Kidney glomerular epithelial cell (primary cell): ENCODE results near the gene TRAPPC14.

Source experiments
- DNase-seq: peaks from one replicate; lab custom pipeline; 2025; lab: John Stamatoyannopoulos, UW

TRAPPC14 gene

DNA sequence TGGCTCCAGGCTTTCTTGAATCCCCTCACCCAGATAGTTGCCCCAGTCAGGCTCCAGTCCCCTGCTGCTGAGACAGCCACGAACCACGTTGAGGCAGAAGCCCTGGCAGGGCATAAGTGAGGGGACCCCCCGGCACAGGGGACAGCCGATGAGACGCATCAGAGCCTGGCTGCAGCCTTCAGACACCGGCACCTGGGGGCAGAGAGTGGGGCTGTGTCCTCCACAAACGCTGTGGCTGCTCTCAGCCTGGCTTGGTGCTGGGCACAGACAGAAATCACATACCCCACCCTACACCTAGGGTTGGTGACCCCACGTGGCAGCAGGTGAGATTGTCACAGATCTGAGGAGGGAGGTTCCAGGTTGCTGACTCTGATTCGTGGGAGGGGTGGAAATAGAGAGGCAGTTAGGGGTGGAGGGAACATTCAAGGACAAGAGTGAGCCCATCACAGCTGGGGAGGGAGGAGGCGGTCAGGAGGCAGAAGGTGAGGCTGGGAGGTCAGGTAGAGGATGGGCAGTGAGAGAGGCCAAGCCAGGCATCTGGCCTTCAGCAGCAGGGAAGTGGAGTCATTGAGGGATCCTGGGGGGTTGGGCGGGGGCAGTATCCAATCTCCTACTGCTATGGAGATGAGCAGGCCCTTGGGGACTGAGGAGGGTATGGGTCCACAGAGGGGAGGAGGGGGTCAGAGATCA is 15.4 kb upstream of the TRAPPC14 start:
- DNase-seq, result no peak

GRCh38 chr7:100171840-100172239 is 13.3 kb upstream of the TRAPPC14 start:
- DNase-seq, result no peak

- no peak for DNase-seq
Measured at GRCh38 chr7:100171087-100171681, 12.7 kb upstream of the TRAPPC14 start.

DNA sequence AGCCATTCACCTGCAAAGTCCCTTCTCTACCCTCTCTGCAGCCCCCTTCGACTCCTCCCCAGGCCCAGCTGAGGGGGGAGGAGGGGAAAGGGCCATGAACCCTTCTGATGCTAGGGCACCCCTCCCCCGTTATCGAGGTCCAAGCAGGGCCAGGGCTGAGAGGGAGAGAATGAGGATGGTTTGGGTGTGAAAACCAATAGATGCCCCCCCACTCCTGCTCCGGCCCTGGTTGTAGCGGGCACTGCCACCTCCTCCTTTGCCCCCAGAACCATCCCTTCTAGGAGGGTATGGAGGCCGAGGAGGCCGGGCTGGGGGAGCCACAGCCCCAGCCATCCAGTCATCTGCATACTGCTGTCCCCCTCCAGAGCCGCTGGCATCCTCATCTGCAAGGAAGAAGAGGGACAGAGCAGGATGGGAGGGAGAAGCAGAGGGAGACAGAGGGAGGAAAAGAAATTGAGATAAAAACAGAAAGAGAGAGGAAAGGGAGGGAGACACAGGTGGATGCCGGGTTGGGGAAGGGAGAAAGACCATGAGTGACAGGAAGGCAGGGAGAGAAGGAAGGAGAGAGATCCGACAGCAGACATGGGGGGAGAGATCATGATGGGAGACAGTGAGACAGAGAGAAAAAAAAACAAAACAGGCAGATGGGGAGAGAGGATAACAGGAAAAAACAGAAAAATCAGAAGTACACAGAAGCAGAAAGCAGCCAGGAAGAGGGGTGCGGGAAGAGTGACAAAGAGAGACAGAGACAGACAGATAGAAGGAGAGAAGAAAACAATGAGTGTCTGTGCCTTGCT is 11.8 kb upstream of the TRAPPC14 start:
- no peak for DNase-seq

- DNase-seq, result no peak
Measured at GRCh38 chr7:100169147-100169850, 10.8 kb upstream of the TRAPPC14 start.

DNA sequence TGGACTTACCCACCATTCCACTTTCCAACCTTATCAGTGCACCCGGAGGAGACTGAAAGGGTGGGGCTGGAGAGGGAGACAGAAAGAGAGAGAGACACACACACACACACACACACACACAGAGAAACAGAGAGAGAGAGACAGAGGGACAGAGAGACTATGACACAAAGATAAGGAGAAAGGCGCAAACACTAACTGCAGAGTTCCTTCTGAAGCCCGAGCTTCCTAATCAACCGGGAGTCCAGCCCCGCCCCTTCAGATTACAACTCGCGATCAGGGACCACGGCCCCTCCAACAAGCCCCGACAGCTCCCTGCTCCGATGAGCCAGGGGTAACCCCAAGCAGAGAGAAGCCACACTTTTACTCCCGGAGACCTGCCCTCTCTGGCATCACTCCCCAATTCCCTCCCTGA is 9.4 kb upstream of the TRAPPC14 start:
- no peak for DNase-seq

- DNase-seq, result no peak
Measured at GRCh38 chr7:100166970-100167911, 8.7 kb upstream of the TRAPPC14 start.

GRCh38 chr7:100166317-100166940 is 7.9 kb upstream of the TRAPPC14 start:
- no peak for DNase-seq

DNA sequence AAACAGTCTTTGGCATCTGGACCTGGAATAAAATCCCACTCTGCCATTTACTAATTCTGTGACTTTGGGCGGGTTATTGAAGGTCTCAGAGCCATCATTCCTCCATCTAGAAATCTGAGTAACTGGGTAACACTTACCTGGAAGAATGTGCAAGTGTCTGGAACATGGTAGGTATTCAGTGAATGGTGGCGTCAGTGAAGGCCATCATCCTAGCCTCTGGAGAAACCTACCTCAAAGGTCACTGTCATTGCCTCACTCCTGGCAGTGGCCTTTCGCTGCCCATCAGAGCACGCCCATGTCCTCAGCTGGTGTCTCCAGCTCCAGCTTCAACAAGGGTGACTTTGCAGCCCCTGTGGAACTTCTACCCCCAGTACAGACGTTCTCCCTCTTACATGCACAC is 5.3 kb upstream of the TRAPPC14 start:
- DNase-seq, result no peak

- no peak for DNase-seq
Measured at GRCh38 chr7:100163006-100163531, 4.5 kb upstream of the TRAPPC14 start.

- no peak for DNase-seq
Measured at GRCh38 chr7:100160067-100160466, 1.5 kb upstream of the TRAPPC14 start.

DNA sequence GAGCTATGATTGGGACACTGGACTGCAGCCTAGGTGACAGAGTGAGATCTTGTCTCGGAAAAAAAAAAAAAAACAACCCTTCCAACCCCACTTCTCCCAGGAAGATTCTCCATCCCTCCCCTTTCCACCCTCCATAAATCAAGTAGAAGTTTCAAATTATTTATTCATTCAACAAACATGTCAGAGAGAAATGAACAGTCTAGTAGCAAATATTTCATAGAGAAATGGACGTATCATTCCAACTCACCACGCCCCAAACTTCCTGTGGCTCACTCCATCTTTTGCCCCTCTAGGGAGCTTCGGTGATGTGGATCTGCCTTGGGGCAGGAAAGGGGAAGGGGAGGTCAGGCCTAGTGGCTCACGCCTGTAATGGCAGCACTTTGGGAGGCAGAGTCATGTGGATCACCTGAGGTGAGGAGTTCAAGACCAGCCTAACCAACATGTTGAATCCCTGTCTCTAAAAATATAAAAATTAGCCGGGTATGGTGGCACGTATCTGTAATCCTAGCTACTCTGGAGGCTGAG is 638 bp upstream of the TRAPPC14 start:
- DNase-seq, result no peak

DNA sequence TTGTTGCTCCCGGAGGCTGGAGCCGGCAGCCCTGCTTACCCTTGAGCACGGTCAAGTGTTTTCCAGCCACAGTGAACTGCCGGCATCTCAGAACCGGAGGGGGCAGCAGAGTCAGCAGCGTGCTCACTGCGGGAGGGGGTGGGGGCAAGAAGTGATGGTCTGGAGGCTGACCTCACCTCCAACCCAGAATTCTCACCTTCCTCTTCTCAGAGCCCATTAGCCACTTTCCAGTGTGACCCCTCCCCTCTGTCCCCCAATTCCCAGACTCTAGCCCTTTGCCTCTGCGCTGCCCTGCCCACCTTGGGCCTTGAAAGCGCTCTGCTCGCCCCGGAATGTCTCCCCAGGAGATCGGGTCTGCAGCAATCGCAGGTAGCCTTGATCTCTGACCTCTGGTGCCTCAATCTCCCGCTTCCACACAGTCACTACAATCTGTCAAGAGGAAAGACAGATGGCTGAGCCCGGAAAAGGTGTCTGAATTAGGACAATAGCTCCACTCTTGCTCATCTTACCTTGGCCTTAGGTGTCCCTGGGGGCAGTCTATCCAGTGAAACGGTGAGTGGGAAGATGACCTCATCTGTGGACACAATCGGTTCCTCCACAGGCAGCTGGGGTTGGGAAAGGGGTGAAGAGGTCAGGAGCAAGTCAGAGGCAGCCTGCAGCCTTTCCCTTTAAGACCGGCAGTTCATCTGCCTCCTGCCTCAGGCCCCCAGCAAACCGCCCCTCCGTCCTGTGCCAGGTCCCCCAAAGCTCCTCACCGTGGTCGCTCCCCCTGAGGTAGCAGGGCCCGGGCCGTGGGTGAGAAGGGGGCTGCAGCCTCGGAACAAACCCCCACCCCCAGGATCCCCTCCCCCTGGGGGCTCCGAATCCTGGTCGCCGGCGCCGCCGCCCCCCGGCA is 942 bp downstream of the TRAPPC14 start:
- peak; percentile 50 for DNase-seq

GRCh38 chr7:100157069-100157333 is 1.5 kb downstream of the TRAPPC14 start:
- DNase-seq, result no peak

- DNase-seq, result no peak
Measured at GRCh38 chr7:100156331-100157068, 2.0 kb downstream of the TRAPPC14 start.

DNA sequence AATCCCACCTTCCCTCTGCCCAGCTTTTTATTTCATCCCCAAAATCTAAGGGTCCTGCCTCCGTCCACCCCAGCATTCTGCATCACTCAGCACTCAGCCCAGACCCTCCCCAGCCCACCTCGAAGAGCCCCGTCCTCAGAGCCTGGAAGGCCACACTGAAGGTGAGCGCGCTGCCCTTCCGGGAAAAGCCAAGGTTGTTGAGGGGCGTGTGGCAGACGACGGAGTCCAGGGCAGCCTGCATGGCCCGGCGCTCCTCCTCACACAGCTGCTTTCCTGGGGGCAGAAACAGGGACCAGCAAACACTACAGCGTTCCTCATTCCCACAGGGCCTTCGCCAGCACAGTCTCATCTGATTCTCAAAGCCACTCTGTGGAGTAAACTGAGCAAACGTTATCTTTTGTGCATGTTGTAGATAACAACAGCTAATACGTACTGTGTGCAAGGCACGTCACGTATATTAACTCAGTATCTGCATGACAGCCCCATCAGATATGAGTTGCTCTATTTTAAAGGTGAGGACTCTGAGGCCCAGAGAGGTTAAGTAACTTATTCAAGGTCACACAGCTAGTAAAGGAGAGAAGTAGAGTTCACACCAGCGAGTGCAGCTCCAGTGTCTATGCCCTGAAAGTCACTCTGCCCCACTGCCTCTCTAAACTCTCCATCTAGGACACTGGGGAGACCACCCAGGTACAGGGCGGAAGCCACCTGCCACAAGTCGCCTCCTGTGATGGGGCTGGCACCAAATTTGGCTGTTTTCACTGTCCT is 2.8 kb downstream of the TRAPPC14 start:
- no peak for DNase-seq

DNA sequence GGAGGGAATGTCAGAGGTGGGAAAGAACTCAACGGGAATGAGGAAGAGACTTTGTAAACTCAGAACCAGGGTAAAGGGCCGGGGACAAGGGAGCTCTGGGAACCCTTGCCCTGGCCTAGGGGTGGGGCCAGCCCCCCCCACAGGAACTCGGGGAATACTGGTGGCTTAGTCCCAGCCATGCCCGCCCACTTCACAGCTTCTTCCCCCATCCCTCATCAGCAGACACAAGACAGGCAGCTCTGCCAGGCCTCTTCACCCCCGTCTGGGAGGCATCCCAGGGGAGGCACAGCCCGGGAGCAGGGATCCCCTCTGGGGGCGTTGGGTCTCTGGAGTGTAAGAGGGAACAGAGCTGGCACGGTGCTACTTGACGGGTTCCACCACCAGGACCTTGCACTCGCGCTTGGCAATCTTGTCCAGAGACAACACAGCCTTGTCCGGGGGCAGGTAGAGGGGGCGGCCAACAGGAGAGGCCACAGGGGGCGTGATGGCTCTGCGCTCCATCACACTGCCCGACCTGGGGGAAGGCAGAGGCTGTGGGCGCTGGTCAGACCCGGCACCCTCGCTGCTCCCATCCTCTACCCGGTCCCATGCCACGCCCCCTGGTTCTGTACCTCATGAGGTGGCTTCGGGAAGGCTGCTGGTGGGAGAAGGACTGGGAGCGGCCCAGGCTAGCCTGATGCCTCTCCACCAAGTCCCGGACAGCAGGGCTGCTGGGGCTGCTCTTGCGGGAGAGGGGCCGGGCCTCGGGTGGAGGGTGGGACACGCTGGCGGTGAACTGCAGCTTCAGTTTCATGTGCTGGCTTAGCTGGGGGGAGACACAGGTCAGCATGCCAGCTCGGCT is 3.7 kb downstream of the TRAPPC14 start:
- no peak for DNase-seq
